Spleen (tissue), 7 donors: ENCODE data around the gene VSNL1.

Experiments used
- CTCF ChIP-seq, 11 experiments: fragments of 200-600 bp in 7 of 11; fragments of 450-650 bp in 4 of 11; sonication (generic) in 4 of 11; IDR thresholded peaks in 8 of 11; conservative IDR thresholded peaks in 3 of 11; 1 replicate in 7 of 11; 2 replicates in 4 of 11; pipeline versions ENCODE4 v1.4.0 to v1.8.0; 2016 to 2021; ENCODE audit warnings: antibody characterized with exemption in 11 of 11, inconsistent platforms in 4 of 11, mild to moderate bottlenecking in 1 of 11
- POLR2AphosphoS5 ChIP-seq, 3 donors: sonication (generic); formaldehyde crosslinking; IDR thresholded peaks; one replicate each; pipeline ENCODE4 v1.5.1; 2017; ENCODE audit warnings: antibody characterized with exemption in 3 of 3
- donor health status: DM: no; HTN: no; CAD: no; lungs with moderate emphysema.
- donor health status: DM: no; HTN: no; CAD: no.
- donor health status: DM: no; HTN: no; CAD: no.

DNA sequence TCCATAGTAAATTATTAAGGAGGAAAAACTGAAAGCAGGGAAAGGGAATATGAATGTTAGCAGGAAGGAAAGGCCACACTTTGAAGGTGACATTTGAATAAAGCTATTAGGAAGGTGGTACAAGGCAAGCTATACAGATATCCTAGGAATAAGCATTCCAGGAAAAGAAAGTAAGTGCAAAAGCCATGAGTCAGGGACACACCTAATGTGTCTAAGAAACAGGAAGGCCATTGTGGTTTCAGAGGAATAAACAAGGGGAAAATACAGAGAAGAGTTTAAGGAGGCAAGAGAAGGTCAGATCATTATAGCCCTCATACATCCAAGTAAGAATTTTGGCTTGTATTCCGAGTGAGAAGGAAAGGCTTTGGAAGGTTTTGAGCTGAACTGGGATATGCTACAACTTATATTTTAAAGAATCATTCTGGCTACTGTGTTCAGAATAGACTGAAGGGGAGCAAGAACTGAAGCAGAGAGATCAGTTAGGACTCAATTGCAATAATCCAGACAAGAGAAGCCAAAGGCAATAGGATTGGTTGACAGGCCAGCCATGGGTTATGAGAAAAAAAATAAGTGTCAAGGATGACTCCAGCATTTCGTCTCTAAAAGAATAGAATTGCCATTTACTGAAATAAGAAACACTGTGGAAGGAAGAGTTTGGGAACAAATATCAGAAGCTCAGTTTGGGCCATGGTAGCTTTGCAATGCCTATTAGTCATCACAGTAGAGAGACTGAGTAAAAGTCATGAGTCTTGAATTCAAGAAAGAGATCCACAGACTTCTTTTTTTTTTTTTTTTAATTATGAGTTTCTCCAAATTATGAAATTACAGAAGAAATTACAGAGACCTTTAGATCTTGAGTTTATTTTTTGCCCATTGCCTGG is 33.5 kb upstream of the VSNL1 start:
- TF ChIP-seq CTCF (IDR thresholded peaks at IDR 0.05 in 8 of 11, conservative IDR thresholded peaks at IDR 0.05 in 3 of 11) (no peak), POLR2AphosphoS5 (IDR thresholded peaks at IDR 0.05) (no peak)
